Measurements from ENCODE around the gene WDR81. TPM values are rescaled to one million over a fixed set of nuclear protein-coding genes. Genes with fewer than 3 reads are reported as not detected.

WDR81 gene
- total RNA-seq, 1 donor from 2014 or later = 13.2 TPM

DNA sequence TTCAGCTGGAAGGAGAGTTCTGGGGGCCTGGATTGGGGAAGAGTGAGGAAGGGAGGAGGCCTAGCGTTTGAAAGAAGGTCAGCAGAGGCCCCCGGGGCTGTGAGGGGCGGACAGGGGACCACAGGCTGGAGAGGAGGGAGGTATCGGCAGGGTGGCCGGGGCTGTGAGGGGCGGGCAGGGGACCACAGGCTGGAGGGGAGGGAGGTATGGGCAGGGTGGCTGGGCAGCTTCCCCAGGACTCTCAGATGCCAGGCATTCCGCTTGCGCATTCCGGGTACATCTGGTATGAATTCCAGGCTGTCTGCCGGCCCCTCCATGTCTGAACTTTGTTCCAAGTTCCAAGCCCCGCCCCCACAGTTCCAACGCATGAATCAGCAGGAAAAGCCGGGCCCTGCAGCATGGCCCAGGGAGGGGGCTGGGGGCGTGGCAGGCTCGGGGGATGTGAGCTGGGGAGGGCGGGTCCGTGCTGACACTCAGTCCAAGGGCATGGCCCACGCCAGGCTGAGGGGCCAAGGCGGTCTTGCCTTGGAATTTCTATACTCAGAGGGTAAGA lies 10.0 kb upstream of the WDR81 start:
- Mint-ChIP-seq H3K4me1 (peaks cover 30% of the 10 kb centered on the region), H3K4me3 (peak overlapping the region; percentile 87), H3K27ac (ENCODE audit: unreplicated experiment) (peak overlapping the region; percentile 95), H3K27me3 (ENCODE audit: low read depth) (peaks cover 10% of the 10 kb centered on the region), H3K9me3 (no peaks in the 10 kb centered on the region), H3K36me3 (ENCODE audit: low read depth) (no peaks in the 10 kb centered on the region)
- no peak for TF ChIP-seq CTCF (conservative IDR thresholded peaks at IDR 0.05)
- DNase-seq (ENCODE audit: low read depth, low spot score) = peak; percentile 86

- H3K27ac Mint-ChIP-seq (ENCODE audit: unreplicated experiment) = peak overlapping the region; percentile 75
- H3K36me3 Mint-ChIP-seq (ENCODE audit: low read depth) = no peaks in the 10 kb centered on the region
Measured at GRCh38 chr17:1714980-1715802, 9.3 kb upstream of the WDR81 start.

DNA sequence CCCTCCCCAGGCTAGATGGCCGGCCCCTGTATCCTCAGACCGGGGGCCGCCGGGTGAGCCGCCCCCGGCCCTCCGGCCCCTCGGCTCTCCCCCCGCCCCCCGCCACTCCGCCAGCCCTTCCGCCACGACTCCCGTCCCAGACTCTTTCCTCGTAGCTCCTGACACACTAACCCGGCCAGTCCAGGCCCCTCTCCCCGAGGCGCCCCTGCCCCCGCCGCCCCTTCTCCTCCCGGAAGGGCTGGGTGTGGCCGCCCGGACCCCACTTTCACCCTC lies 8.8 kb upstream of the WDR81 start:
- DNase-seq (ENCODE audit: low read depth, low spot score) = no peak
- H3K36me3 Mint-ChIP-seq (ENCODE audit: low read depth) = no peaks in the 10 kb centered on the region
- H3K9me3 Mint-ChIP-seq = no peaks in the 10 kb centered on the region
- no peak for TF ChIP-seq CTCF (conservative IDR thresholded peaks at IDR 0.05)
- H3K27me3 Mint-ChIP-seq (ENCODE audit: low read depth) = peaks cover 5% of the 10 kb centered on the region
- H3K4me1 Mint-ChIP-seq = peaks cover 32% of the 10 kb centered on the region
- H3K27ac Mint-ChIP-seq (ENCODE audit: unreplicated experiment) = no peak overlapping the region
- peak overlapping the region; percentile 94 for H3K4me3 Mint-ChIP-seq

More at GRCh38 chr17:1714980-1715802, 9.3 kb upstream of the WDR81 start:
- TF ChIP-seq CTCF (conservative IDR thresholded peaks at IDR 0.05) = no peak
- no peaks in the 10 kb centered on the region for H3K9me3 Mint-ChIP-seq
- H3K27me3 Mint-ChIP-seq (ENCODE audit: low read depth) = peaks cover 10% of the 10 kb centered on the region
- peak; percentile 35 for DNase-seq (ENCODE audit: low read depth, low spot score)
- peak overlapping the region; percentile 87 for H3K4me3 Mint-ChIP-seq
- peaks cover 30% of the 10 kb centered on the region for H3K4me1 Mint-ChIP-seq

GRCh38 chr17:1716076-1716911 lies 8.2 kb upstream of the WDR81 start:
- Mint-ChIP-seq H3K9me3 (no peaks in the 10 kb centered on the region), H3K27ac (ENCODE audit: unreplicated experiment) (peak overlapping the region; percentile 99), H3K4me3 (peak overlapping the region; percentile 94), H3K4me1 (peaks cover 35% of the 10 kb centered on the region), H3K36me3 (ENCODE audit: low read depth) (no peaks in the 10 kb centered on the region), H3K27me3 (ENCODE audit: low read depth) (no peaks in the 10 kb centered on the region)
- TF ChIP-seq CTCF (conservative IDR thresholded peaks at IDR 0.05) = no peak
- peak; percentile 99 for DNase-seq (ENCODE audit: low read depth, low spot score)

DNA sequence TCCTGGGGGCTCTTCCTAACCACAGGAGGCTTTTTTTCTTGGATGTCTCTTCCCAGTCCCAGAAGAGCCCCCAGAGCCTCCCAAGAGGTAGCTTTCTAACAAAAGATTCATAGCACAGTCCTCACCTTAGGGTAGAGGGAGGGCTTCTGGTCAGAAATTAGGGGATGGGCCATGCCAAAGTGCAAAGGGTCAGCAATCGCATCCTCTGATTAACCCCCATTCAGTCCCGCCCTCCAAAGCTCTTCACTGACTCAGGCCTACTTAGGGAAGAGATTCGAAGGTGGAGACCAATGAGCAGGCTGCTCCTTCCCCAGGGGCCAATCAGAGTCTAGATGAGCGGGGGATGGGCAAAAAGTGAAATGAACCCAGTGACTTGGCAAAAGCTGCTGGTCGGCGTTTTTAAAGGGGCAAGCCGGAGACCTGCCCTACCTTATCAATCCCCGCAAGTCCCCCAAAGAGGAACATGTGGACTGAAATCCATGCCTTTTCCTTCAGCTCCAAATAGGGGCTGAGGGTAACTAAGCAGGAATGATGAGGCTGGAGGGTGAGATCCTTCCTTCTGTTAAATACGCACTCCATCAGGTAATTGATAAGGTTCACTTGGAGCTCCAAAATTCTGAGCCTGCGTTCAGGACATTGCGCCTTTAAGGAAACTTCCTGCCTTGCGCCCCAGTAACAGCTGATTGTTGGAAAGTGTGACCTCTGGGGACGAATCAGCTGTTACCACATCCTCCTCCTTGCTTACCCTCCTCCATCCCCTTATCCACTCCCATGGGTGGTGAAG lies 7.4 kb upstream of the WDR81 start:
- H3K4me1 Mint-ChIP-seq = peaks cover 35% of the 10 kb centered on the region
- H3K4me3 Mint-ChIP-seq = peak overlapping the region; percentile 94
- no peaks in the 10 kb centered on the region for H3K36me3 Mint-ChIP-seq (ENCODE audit: low read depth)
- DNase-seq (ENCODE audit: low read depth, low spot score) = peak; percentile 81
- TF ChIP-seq CTCF (conservative IDR thresholded peaks at IDR 0.05) = no peak
- no peaks in the 10 kb centered on the region for H3K27me3 Mint-ChIP-seq (ENCODE audit: low read depth)
- no peaks in the 10 kb centered on the region for H3K9me3 Mint-ChIP-seq
- H3K27ac Mint-ChIP-seq (ENCODE audit: unreplicated experiment) = peak overlapping the region; percentile 99

All from neural crest cell (in vitro differentiated cells).